Endothelial cell of umbilical vein (primary cell): ENCODE results near the gene INSYN2B. TPM values are rescaled to one million over a fixed set of nuclear protein-coding genes. Genes with fewer than 3 reads are reported as not detected.

Experiments
- BruUV-seq: library from RNA; stranded (reverse); fragments of 400-500 nt; replicated peaks from 2 replicates; lab custom pipeline; 2021; lab: Mats Ljungman, UMichigan
- CTCF ChIA-PET: fragments of 300-600, 350-600 bp; sonication (Branson Sonifier 250); formaldehyde crosslinking; loops from one replicate; lab custom pipeline; 2021; ENCODE audit warnings: antibody characterized with exemption, inconsistent platforms; lab: Charles Lee
- POLR2A ChIA-PET: fragments of 300-600, 350-600 bp; sonication (Branson Sonifier 250); formaldehyde crosslinking; loops from one replicate; lab custom pipeline; 2021; ENCODE audit warnings: antibody characterized with exemption, inconsistent platforms; lab: Charles Lee
- DNase-seq: peaks from one replicate; pipeline ENCODE4 v3.0.0-alpha.2; 2011; ENCODE audit warnings: low read depth, low spot score
- FAIRE-seq: peaks from 2 replicates; lab custom pipeline; 2011; peaks lifted over from hg19 to GRCh38; lab: Jason Lieb, UNC
- H2AFZ ChIP-seq: 2 replicates; pipeline ENCODE4 v1.6.0; 2012; ENCODE audit warnings: low read depth, low read length, control low read depth, inconsistent platforms
- H3K27ac ChIP-seq: 2 replicates; pipeline ENCODE4 v1.5.1; 2011; ENCODE audit warnings: low read depth, mild to moderate bottlenecking, control low read depth, low read length, moderate library complexity; ENCODE audit not compliant: insufficient read depth
- H3K27me3 ChIP-seq, 2 experiments: 2 replicates each; pipeline versions ENCODE4 v1.6.0 to v1.6.1; 2011; ENCODE audit warnings: low read length in 2 of 2, mixed read lengths in 1 of 2; ENCODE audit not compliant: control insufficient read depth in 2 of 2, insufficient read depth in 2 of 2
- H3K36me3 ChIP-seq, 2 experiments: 2 replicates in 1 of 2; 3 replicates in 1 of 2; pipeline ENCODE4 v1.5.1; 2011; ENCODE audit warnings: low read length in 2 of 2, mild to moderate bottlenecking in 1 of 2, moderate library complexity in 1 of 2; ENCODE audit not compliant: control insufficient read depth in 2 of 2, insufficient read depth in 2 of 2; ENCODE audit errors: extremely low read depth in 1 of 2
- H3K4me1 ChIP-seq: 3 replicates; pipeline ENCODE4 v1.5.1; 2011; ENCODE audit warnings: mild to moderate bottlenecking, low read length; ENCODE audit not compliant: control insufficient read depth, insufficient read depth; ENCODE audit errors: extremely low read depth
- H3K4me2 ChIP-seq: 2 replicates; pipeline ENCODE4 v1.6.1; 2011; ENCODE audit warnings: low read length, control low read depth, mixed read lengths; ENCODE audit not compliant: insufficient read depth
- H3K4me3 ChIP-seq, 3 experiments: fragments of 200-600 bp in 1 of 3; sonication (generic), shearing (Covaris generic) in 1 of 3; replicated peaks in 1 of 3; 2 replicates each; pipeline ENCODE4 v1.5.1; 2011 to 2016; ENCODE audit warnings: control low read depth in 3 of 3, low read length in 3 of 3, mild to moderate bottlenecking in 2 of 3, inconsistent platforms in 1 of 3, low read depth in 1 of 3, moderate library complexity in 1 of 3; ENCODE audit not compliant: insufficient read depth in 1 of 3
- H3K79me2 ChIP-seq: 2 replicates; pipeline ENCODE4 v1.6.0; 2012; ENCODE audit warnings: low read length, inconsistent platforms; ENCODE audit not compliant: control insufficient read depth, insufficient read depth
- H3K9ac ChIP-seq: replicated peaks from 2 replicates; pipeline ENCODE3; 2011; ENCODE audit warnings: low read length, control low read depth; ENCODE audit not compliant: insufficient read depth; ENCODE audit errors: extremely low read depth
- H3K9me1 ChIP-seq: replicated peaks from 3 replicates; pipeline ENCODE4 v1.6.0; 2011; ENCODE audit warnings: mild to moderate bottlenecking, low read length; ENCODE audit not compliant: control insufficient read depth, insufficient read depth; ENCODE audit errors: extremely low read depth
- H3K9me3 ChIP-seq: replicated peaks from 2 replicates; pipeline ENCODE4 v1.5.1; 2012; ENCODE audit warnings: low read length, inconsistent platforms; ENCODE audit not compliant: control insufficient read depth, insufficient read depth
- H4K20me1 ChIP-seq: replicated peaks from 2 replicates; pipeline ENCODE3; 2011; ENCODE audit warnings: mild to moderate bottlenecking, low read length; ENCODE audit not compliant: control insufficient read depth, insufficient read depth; ENCODE audit errors: extremely low read depth
- CTCF ChIP-seq, 2 donors: IDR thresholded peaks; 1 replicate in 1 of 2; 2 replicates in 1 of 2; pipeline ENCODE4 v1.5.1; 2011; ENCODE audit warnings: low read length in 2 of 2, mild to moderate bottlenecking in 2 of 2, moderate library complexity in 2 of 2, control low read depth in 1 of 2, inconsistent platforms in 1 of 2, low read depth in 1 of 2; ENCODE audit not compliant: insufficient read depth in 1 of 2; ENCODE audit errors: extremely low read depth in 1 of 2
- EZH2 ChIP-seq: IDR thresholded peaks from 2 replicates; pipeline ENCODE4 v1.6.1; 2012; ENCODE audit warnings: borderline replicate concordance, low read depth, mild to moderate bottlenecking, moderate library complexity, low read length, inconsistent platforms; ENCODE audit not compliant: severe bottlenecking
- FOS ChIP-seq: IDR thresholded peaks from 2 replicates; pipeline ENCODE4 v1.6.1; 2011; ENCODE audit warnings: mild to moderate bottlenecking, low read length, moderate library complexity, borderline replicate concordance; ENCODE audit not compliant: insufficient read depth
- GATA2 ChIP-seq: IDR thresholded peaks from 2 replicates; pipeline ENCODE4 v1.7.0; 2011; ENCODE audit warnings: low read depth, mild to moderate bottlenecking, moderate library complexity, mixed read lengths, low read length; ENCODE audit not compliant: insufficient read length, insufficient read depth
- JUN ChIP-seq: IDR thresholded peaks from 2 replicates; pipeline ENCODE4 v1.6.1; 2011; ENCODE audit warnings: borderline replicate concordance, low read depth; ENCODE audit not compliant: insufficient read length, insufficient read depth
- MAX ChIP-seq: IDR thresholded peaks from 2 replicates; pipeline ENCODE4 v1.6.1; 2011; ENCODE audit not compliant: insufficient read depth, insufficient read length
- MYC ChIP-seq: IDR thresholded peaks from one replicate; pipeline ENCODE4 v1.6.1; 2011; ENCODE audit warnings: mild to moderate bottlenecking, low read depth, low read length
- POLR2A ChIP-seq: IDR thresholded peaks from 2 replicates; pipeline ENCODE4 v1.6.1; 2012; ENCODE audit warnings: low read depth, mild to moderate bottlenecking, control low read depth, low read length
- POLR2AphosphoS5 ChIP-seq: IDR thresholded peaks from 2 replicates; pipeline ENCODE4 v1.6.1; 2012; ENCODE audit warnings: low read depth, mild to moderate bottlenecking, control low read depth, low read length, moderate library complexity; ENCODE audit not compliant: insufficient read depth
- dilution Hi-C: fragments of 300-500 bp; cut with MboI; formaldehyde crosslinking; loops from one replicate; pipeline ENCODE4 v1.15.0; 2019; ENCODE audit warnings: low sequenced_read_pairs; ENCODE audit not compliant: extremely low pct_ligation_motif_present
- intact Hi-C: fragments of 100-400 bp; cut with micrococcal nuclease; formaldehyde crosslinking; loops from one replicate; pipeline ENCODE4 v1.10.0; 2022
- polyA plus RNA-seq, 4 experiments: library from polyadenylated mRNA; depleted of rRNA in 3 of 4; stranded (reverse) in 3 of 4; unstranded in 1 of 4; fragments of >200 nt; gene quantifications; 2 replicates each; pipeline versions ENCODE4 v1.2.1 to v1.2.3, GENCODE V29; 2011 to 2012; ENCODE audit warnings: missing spikeins in 1 of 4
- total RNA-seq: library from RNA; stranded (reverse); gene quantifications from 2 replicates; pipeline ENCODE4 v1.2.3, GENCODE V29; 2021

INSYN2B gene
- total and polyA plus RNA-seq, 2 donors (not counting 3 experiments of a cell fraction or from before 2014, with no cell fraction given): 8.2 to 17.1 TPM

GRCh38 chr5:169873642-169874041 is 106.7 kb downstream of the INSYN2B start:
- Histone ChIP-seq H3K36me3 (no peaks in the 10 kb centered on the region), H4K20me1 (no peaks in the 10 kb centered on the region), H3K4me3 (no peak overlapping the region), H3K27me3 (no peaks in the 10 kb centered on the region), H3K9ac (no peak overlapping the region), H3K4me1 (no peaks in the 10 kb centered on the region), H3K9me1 (no peaks in the 10 kb centered on the region), H3K79me2 (no peaks in the 10 kb centered on the region), H3K9me3 (no peaks in the 10 kb centered on the region), H2AFZ (no peak overlapping the region), H3K27ac (no peak overlapping the region), H3K4me2 (no peak overlapping the region)
- ChIA-PET CTCF (interaction anchor here (0.7 to 1.1 kb wide), 4 partner anchors 12 to 343 kb away, joined by 3 to 7 read pairs (median 3); partner anchors contain the start of gene INSYN2B), POLR2A (no interaction called here)
- no peak for DNase-seq
- intact Hi-C loops (no loop called here), dilution Hi-C loops (no loop called here)
- TF ChIP-seq MAX (no peak), EZH2 (no peak), GATA2 (no peak), POLR2A (no peak), MYC (no peak), JUN (no peak), FOS (no peak), POLR2AphosphoS5 (no peak), CTCF (IDR thresholded peaks at IDR 0.05; ENCODE audit: extremely low read depth in 1 of 2, insufficient read depth in 1 of 2, low read depth in 1 of 2, low read length in 2 of 2) (no peak)
- no TSS peak for BruUV-seq
- FAIRE-seq: no peak
